ENCODE data around the gene RASGRF2. TPM values are rescaled to one million over a fixed set of nuclear protein-coding genes. Genes with fewer than 3 reads are reported as not detected.

The RASGRF2 gene
- total and polyA plus RNA-seq, 2 of the 13 experiments (the other 11 are each of a cell fraction or from before 2014, with no cell fraction given) = 23.6 to 29.0 TPM

DNA sequence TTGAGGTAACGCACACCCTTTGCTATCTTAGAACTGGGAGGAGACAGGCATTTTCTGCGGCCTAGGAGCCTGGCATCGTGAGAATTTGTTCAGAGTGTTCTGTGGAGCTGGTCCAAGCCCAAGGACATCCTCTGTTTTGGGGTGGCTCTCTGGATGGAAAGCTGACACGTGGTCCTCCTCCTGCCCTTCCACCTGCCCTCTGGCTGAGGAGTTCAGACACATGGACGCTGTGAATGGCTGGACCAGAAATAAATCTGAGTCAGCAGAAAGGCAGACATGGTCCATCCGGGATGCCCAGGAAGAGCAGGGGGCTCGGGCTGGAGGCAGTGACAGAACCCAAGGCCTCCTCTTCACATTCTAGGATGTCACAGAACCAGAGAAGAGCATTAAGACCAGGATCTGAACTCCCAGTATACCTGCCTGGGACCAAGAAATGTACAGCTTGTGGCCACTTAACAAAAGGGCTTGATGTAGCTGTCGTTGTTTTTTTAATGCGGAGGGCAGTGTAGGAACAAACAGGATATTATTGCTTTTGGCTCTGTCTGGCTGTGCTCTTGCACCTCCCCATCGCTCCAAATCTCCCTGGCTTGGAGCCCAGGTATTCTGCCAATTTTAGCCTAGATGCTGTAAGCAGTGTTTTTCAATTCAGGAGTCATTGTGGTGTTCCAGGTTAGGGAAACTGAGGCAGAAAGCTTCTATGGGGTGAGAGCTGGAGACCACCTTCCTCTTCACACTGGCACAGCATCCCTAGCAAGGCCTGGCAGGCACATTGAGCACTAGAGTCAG lies 275.3 kb downstream of the RASGRF2 start:
- Histone ChIP-seq H3K36me3 (replicated peaks in 1 of 2; ENCODE audit: control insufficient read depth in 1 of 2, insufficient read depth in 2 of 2, low read length in 2 of 2) (no peaks in the 10 kb centered on the region), H3K9ac (ENCODE audit: insufficient read depth, low read depth, low read length) (no peak overlapping the region), H3K27ac (ENCODE audit: extremely low read length, insufficient read depth, low read length) (no peak overlapping the region), H3K9me3 (ENCODE audit: low read length) (no peaks in the 10 kb centered on the region), H3K4me3 (replicated peaks in 1 of 3; ENCODE audit: insufficient read depth in 1 of 3, low read depth in 2 of 3, low read length in 3 of 3) (no peak overlapping the region), H2AFZ (ENCODE audit: low read length) (no peak overlapping the region), H3K79me2 (ENCODE audit: insufficient read depth, low read length) (no peaks in the 10 kb centered on the region), H3K4me1 (ENCODE audit: insufficient read depth, low read length) (peaks cover 33% of the 10 kb centered on the region), H4K20me1 (ENCODE audit: insufficient read depth, low read length) (no peaks in the 10 kb centered on the region), H3K27me3 (ENCODE audit: control insufficient read depth in 1 of 2, insufficient read depth in 2 of 2, low read length in 2 of 2) (no peaks in the 10 kb centered on the region), H3K4me2 (ENCODE audit: low read depth, low read length) (no peak overlapping the region; the same call in 1 of the 2 replicates)
- ChIA-PET CTCF (ENCODE audit: low intra/inter-chr PET ratio, low total read pairs) (no interaction called here), POLR2A (no interaction called here)
- intact Hi-C loops (cut with micrococcal nuclease; ENCODE audit: unreplicated experiment) (loop anchor here (1.0 kb wide), 1 partner anchor 41 kb away; no protein-coding TSS in a partner anchor), in situ Hi-C loops (cut with HindIII; ENCODE audit: extremely low pct_ligation_motif_present, low pct_unique_long_range_greater_than_20kb) (no loop called here)
- FAIRE-seq (no peak), DNase-seq (ENCODE audit: low spot score) (no peak), ATAC-seq (no peak)
- no TSS peak for BruUV-seq (replicated peaks)
- TF ChIP-seq JARID2 (CRISPR knock-in tag; IDR thresholded peaks at IDR 0.05; ENCODE audit: insufficient replicate concordance) (no peak), TOE1 (CRISPR knock-in tag; IDR thresholded peaks at IDR 0.05) (no peak), MAFK (conservative IDR thresholded peaks at IDR 0.05 in 1 of 2, IDR thresholded peaks at IDR 0.05 in 1 of 2; ENCODE audit: low read length in 2 of 2) (peak; percentile 77 to 94), ELF3 (CRISPR knock-in tag; IDR thresholded peaks at IDR 0.05) (no peak), ZNF724P (CRISPR knock-in tag; IDR thresholded peaks at IDR 0.05; ENCODE audit: borderline replicate concordance) (no peak), MAFF (IDR thresholded peaks at IDR 0.05; ENCODE audit: low read depth, low read length) (peak; percentile 88)
- 89% methylated on average over 8 of the region's 10 CpGs for WGBS (ENCODE audit: low lambda C conversion rate)

DNA sequence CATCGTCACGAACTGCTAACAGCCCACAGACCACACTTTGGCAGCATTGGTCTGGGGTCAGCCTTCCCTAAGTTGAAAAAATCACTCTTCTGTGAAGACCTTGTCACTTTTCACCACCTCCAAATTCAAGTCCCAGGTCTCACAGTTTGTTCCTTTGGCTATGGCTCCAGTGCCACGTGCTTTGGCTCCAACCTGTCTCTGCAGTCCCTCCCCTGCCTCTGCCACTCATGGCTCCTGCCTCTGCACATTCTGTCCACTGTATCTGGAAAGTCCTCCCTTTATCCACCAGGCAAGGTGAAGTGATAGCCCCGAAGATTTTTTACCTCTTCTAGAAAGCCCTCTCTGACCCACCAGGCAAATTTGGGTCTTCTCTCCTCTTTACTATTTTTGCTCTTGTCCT lies 278.3 kb downstream of the RASGRF2 start:
- H3K9me3 ChIP-seq (ENCODE audit: low read length) = no peaks in the 10 kb centered on the region
- H3K27me3 ChIP-seq (ENCODE audit: control insufficient read depth in 1 of 2, insufficient read depth in 2 of 2, low read length in 2 of 2) = no peaks in the 10 kb centered on the region
- DNase-seq (ENCODE audit: low spot score) = no peak
- no peaks in the 10 kb centered on the region for H3K79me2 ChIP-seq (ENCODE audit: insufficient read depth, low read length)
- intact Hi-C loops (cut with micrococcal nuclease; ENCODE audit: unreplicated experiment) (no loop called here), in situ Hi-C loops (cut with HindIII; ENCODE audit: extremely low pct_ligation_motif_present, low pct_unique_long_range_greater_than_20kb) (no loop called here)
- no peak for ATAC-seq
- ChIA-PET POLR2A (no interaction called here), CTCF (ENCODE audit: low intra/inter-chr PET ratio, low total read pairs) (no interaction called here)
- no peak for FAIRE-seq
- H3K9ac ChIP-seq (ENCODE audit: insufficient read depth, low read depth, low read length) = no peak overlapping the region
- H3K4me1 ChIP-seq (ENCODE audit: insufficient read depth, low read length) = peaks cover 22% of the 10 kb centered on the region
- no peak overlapping the region for H2AFZ ChIP-seq (ENCODE audit: low read length)
- no peak overlapping the region for H3K4me3 ChIP-seq (replicated peaks in 1 of 3; ENCODE audit: insufficient read depth in 1 of 3, low read depth in 2 of 3, low read length in 3 of 3)
- 81% methylated on average over 4 of the region's 4 CpGs for WGBS (ENCODE audit: low lambda C conversion rate)
- no peak overlapping the region for H3K4me2 ChIP-seq (ENCODE audit: low read depth, low read length)
- TF ChIP-seq KDM5A (IDR thresholded peaks at IDR 0.05; ENCODE audit: borderline replicate concordance, low read length) (no peak), MIXL1 (CRISPR knock-in tag; IDR thresholded peaks at IDR 0.05) (no peak), JUNB (CRISPR knock-in tag; IDR thresholded peaks at IDR 0.05; ENCODE audit: borderline replicate concordance) (no peak), ZNF260 (CRISPR knock-in tag; IDR thresholded peaks at IDR 0.05; ENCODE audit: borderline replicate concordance, low read depth) (no peak), CENPT (CRISPR knock-in tag; IDR thresholded peaks at IDR 0.05; ENCODE audit: low read depth) (no peak), MAFK (conservative IDR thresholded peaks at IDR 0.05 in 1 of 2, IDR thresholded peaks at IDR 0.05 in 1 of 2; ENCODE audit: low read length in 2 of 2) (no peak), DMAP1 (CRISPR knock-in tag; IDR thresholded peaks at IDR 0.05) (no peak), TRIM24 (CRISPR knock-in tag; IDR thresholded peaks at IDR 0.05) (no peak), ZNF264 (CRISPR knock-in tag; IDR thresholded peaks at IDR 0.05) (no peak)
- TF ChIP-seq, protein P1, sequence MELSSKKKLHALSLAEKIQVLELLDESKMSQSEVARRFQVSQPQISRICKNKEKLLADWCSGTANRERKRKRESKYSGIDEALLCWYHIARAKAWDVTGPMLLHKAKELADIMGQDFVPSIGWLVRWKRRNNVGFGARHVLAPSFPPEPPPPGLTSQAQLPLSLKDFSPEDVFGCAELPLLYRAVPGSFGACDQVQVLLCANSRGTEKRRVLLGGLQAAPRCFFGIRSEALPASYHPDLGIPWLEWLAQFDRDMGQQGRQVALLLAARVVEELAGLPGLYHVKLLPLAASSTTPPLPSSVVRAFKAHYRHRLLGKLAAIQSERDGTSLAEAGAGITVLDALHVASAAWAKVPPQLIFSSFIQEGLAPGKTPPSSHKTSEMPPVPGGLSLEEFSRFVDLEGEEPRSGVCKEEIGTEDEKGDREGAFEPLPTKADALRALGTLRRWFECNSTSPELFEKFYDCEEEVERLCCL (CRISPR knock-in tag; IDR thresholded peaks at IDR 0.05; ENCODE audit: borderline replicate concordance) = no peak
- TF ChIP-seq, protein P2, sequence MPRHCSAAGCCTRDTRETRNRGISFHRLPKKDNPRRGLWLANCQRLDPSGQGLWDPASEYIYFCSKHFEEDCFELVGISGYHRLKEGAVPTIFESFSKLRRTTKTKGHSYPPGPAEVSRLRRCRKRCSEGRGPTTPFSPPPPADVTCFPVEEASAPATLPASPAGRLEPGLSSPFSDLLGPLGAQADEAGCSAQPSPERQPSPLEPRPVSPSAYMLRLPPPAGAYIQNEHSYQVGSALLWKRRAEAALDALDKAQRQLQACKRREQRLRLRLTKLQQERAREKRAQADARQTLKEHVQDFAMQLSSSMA (CRISPR knock-in tag; IDR thresholded peaks at IDR 0.05) = no peak
- no TSS peak for BruUV-seq (replicated peaks)
- H3K27ac ChIP-seq (ENCODE audit: extremely low read length, insufficient read depth, low read length) = no peak overlapping the region
- no peaks in the 10 kb centered on the region; a peak in 1 of 5 replicates for H3K36me3 ChIP-seq (replicated peaks in 1 of 2; ENCODE audit: control insufficient read depth in 1 of 2, insufficient read depth in 2 of 2, low read length in 2 of 2)
- H4K20me1 ChIP-seq (ENCODE audit: insufficient read depth, low read length) = no peaks in the 10 kb centered on the region

All from HepG2 (cell line).